Endodermal cell (in vitro differentiated cells): ENCODE measurements around the gene ABHD5. TPM values are rescaled to one million over a fixed set of nuclear protein-coding genes. Genes with fewer than 3 reads are reported as not detected.

Experiments
- DNase-seq: peaks from one replicate; pipeline ENCODE4 v3.0.0-alpha.2; 2017
- H3K27ac ChIP-seq: 2 replicates; pipeline ENCODE4 v1.5.1; 2013; ENCODE audit warnings: mild to moderate bottlenecking, low read depth, low read length, moderate library complexity
- H3K27me3 ChIP-seq: 2 replicates; pipeline ENCODE4 v1.6.1; 2013; ENCODE audit warnings: mild to moderate bottlenecking, low read length, moderate library complexity; ENCODE audit not compliant: insufficient read depth, control insufficient read depth, poor library complexity, severe bottlenecking
- H3K36me3 ChIP-seq: 2 replicates; pipeline ENCODE4 v1.7.0; 2013; ENCODE audit warnings: mild to moderate bottlenecking, low read length, moderate library complexity; ENCODE audit not compliant: control insufficient read depth, insufficient read depth
- H3K4me1 ChIP-seq: one replicate; pipeline ENCODE4 v1.7.0; 2013; ENCODE audit warnings: low read length; ENCODE audit not compliant: control insufficient read depth, insufficient read depth
- H3K4me3 ChIP-seq: 2 replicates; pipeline ENCODE4 v1.5.1; 2013; ENCODE audit warnings: mild to moderate bottlenecking, low read length, moderate library complexity
- H3K9ac ChIP-seq: 2 replicates; pipeline ENCODE4 v1.6.1; 2013; ENCODE audit warnings: mild to moderate bottlenecking, low read length, moderate library complexity; ENCODE audit not compliant: poor library complexity, severe bottlenecking; ENCODE audit errors: extremely low read depth
- H3K9me3 ChIP-seq: 2 replicates; pipeline ENCODE4 v1.6.1; 2013; ENCODE audit warnings: mild to moderate bottlenecking, low read length, moderate library complexity; ENCODE audit not compliant: control insufficient read depth
- H3K27ac Mint-ChIP-seq: 2 replicates; pipeline ENCODE4 v1.8.0; 2020; ENCODE audit warnings: mixed read lengths
- H3K27me3 Mint-ChIP-seq: 2 replicates; pipeline ENCODE4 v1.8.0; 2021; ENCODE audit warnings: mild to moderate bottlenecking, mixed read lengths; ENCODE audit not compliant: insufficient read depth
- H3K36me3 Mint-ChIP-seq: 2 replicates; pipeline ENCODE4 v1.8.0; 2020; ENCODE audit warnings: low read depth, mixed read lengths
- H3K4me1 Mint-ChIP-seq: 2 replicates; pipeline ENCODE4 v1.8.0; 2020; ENCODE audit warnings: mixed read lengths
- H3K4me3 Mint-ChIP-seq: 2 replicates; pipeline ENCODE4 v1.8.0; 2020; ENCODE audit warnings: mild to moderate bottlenecking, moderate library complexity, mixed read lengths
- H3K9me3 Mint-ChIP-seq: 2 replicates; pipeline ENCODE4 v1.8.0; 2020; ENCODE audit warnings: mild to moderate bottlenecking, mixed read lengths
- CTCF ChIP-seq: fragments of 200-600 bp; sonication (generic); conservative IDR thresholded peaks from 2 replicates; pipeline ENCODE4 v1.5.0; 2021; ENCODE audit warnings: antibody characterized with exemption, mild to moderate bottlenecking
- WGBS, 2 experiments: methylation state at CpG; one replicate each; pipeline versions ENCODE4 v1.1.5 to v1.1.7; 2013; ENCODE audit warnings: missing lambda C conversion rate in 2 of 2, mixed read lengths in 1 of 2; ENCODE audit not compliant: insufficient coverage in 1 of 2, insufficient read length in 1 of 2; 5-methylcytosine and 5-hydroxymethylcytosine counted together
- total RNA-seq, 2 donors: library from RNA; stranded (reverse); fragmentation: NEBNext Ultra II Directional in 1 of 2; extraction: Animal tissue kit (Norgen Biotek cat#: 25700) in 1 of 2; gene quantifications; 2 replicates in 1 of 2; 3 replicates in 1 of 2; pipeline ENCODE4 v1.2.1, GENCODE V29; 2021

ABHD5 gene
- total RNA-seq, 2 donors from 2014 or later: 20.5 to 24.1 TPM

- no peak overlapping the region for H3K27ac Mint-ChIP-seq
- no peaks in the 10 kb centered on the region for H3K27me3 ChIP-seq
- H3K4me1 Mint-ChIP-seq: no peaks in the 10 kb centered on the region
- H3K36me3 ChIP-seq: peaks cover 12% of the 10 kb centered on the region
- H3K4me1 ChIP-seq: no peaks in the 10 kb centered on the region
- no peaks in the 10 kb centered on the region for H3K9me3 Mint-ChIP-seq
- no peak for DNase-seq
- H3K9me3 ChIP-seq: no peaks in the 10 kb centered on the region
- H3K9ac ChIP-seq: no peak overlapping the region
- WGBS, 2 experiments: 86 to 89% methylated on average over 2 to 3 of the region's 3 CpGs
- TF ChIP-seq CTCF: no peak
- no peak overlapping the region for H3K27ac ChIP-seq
- H3K4me3 Mint-ChIP-seq: no peak overlapping the region
- no peaks in the 10 kb centered on the region for H3K27me3 Mint-ChIP-seq
- H3K36me3 Mint-ChIP-seq: peaks cover 9% of the 10 kb centered on the region
- no peak overlapping the region for H3K4me3 ChIP-seq
These were observed 32.5 kb downstream of the ABHD5 start for GRCh38 chr3:43723121-43723734.

GRCh38 chr3:43726521-43726920, 35.8 kb downstream of the ABHD5 start:
- Histone ChIP-seq H3K27ac (no peak overlapping the region), H3K9ac (no peak overlapping the region), H3K4me3 (no peak overlapping the region), H3K9me3 (no peaks in the 10 kb centered on the region), H3K27me3 (no peaks in the 10 kb centered on the region), H3K36me3 (no peaks in the 10 kb centered on the region), H3K4me1 (no peaks in the 10 kb centered on the region)
- no peak for DNase-seq
- no peaks in the 10 kb centered on the region for H3K27me3 Mint-ChIP-seq
- no peak overlapping the region for H3K27ac Mint-ChIP-seq
- H3K4me1 Mint-ChIP-seq: peaks cover 4% of the 10 kb centered on the region
- no peaks in the 10 kb centered on the region for H3K9me3 Mint-ChIP-seq
- 93 to 100% methylated on average over 3 to 4 of the region's 4 CpGs for WGBS, 2 experiments
- peaks cover 9% of the 10 kb centered on the region for H3K36me3 Mint-ChIP-seq
- no peak overlapping the region for H3K4me3 Mint-ChIP-seq
- TF ChIP-seq CTCF: no peak

- H3K36me3 Mint-ChIP-seq: peaks cover 15% of the 10 kb centered on the region
- no peak overlapping the region for H3K27ac ChIP-seq
- H3K27me3 ChIP-seq: no peaks in the 10 kb centered on the region
- no peak overlapping the region for H3K4me3 Mint-ChIP-seq
- H3K9me3 Mint-ChIP-seq: no peaks in the 10 kb centered on the region
- no peak overlapping the region for H3K27ac Mint-ChIP-seq
- no peaks in the 10 kb centered on the region for H3K9me3 ChIP-seq
- no peaks in the 10 kb centered on the region for H3K36me3 ChIP-seq
- H3K27me3 Mint-ChIP-seq: no peaks in the 10 kb centered on the region
- no peaks in the 10 kb centered on the region for H3K4me1 ChIP-seq
- H3K4me3 ChIP-seq: no peak overlapping the region
- H3K9ac ChIP-seq: no peak overlapping the region
- peaks cover 4% of the 10 kb centered on the region for H3K4me1 Mint-ChIP-seq
- no peak for DNase-seq
- WGBS, 2 experiments: 83 to 92% methylated on average over 3 of the region's 3 CpGs
- TF ChIP-seq CTCF: no peak
These were observed 37.2 kb downstream of the ABHD5 start for GRCh38 chr3:43727930-43728329.
